ENCODE data around the gene TRAFD1.

DNA sequence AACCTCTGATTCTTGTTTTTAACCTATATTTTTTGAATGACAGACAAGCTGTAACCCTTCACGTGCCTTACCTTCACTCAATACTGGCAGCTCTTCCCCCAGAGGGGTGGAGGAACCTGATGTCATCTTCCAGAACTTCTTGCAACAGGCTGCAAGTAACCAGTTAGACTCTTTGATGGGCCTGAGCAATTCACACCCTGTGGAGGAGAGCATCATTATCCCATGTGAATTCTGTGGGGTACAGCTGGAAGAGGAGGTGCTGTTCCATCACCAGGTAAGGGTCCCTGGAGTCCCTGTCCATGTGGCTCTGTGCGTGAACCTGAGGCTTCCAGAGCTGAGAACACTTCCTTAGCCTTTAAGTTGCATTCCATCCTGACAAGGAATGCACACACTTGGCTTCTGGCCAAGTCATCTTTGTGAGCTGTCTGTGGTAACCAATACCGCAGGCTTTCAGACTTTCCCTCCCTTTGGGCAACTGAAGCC lies 22.7 kb downstream of the TRAFD1 start:
- no peak for TF ChIP-seq ZC3H10 (CRISPR knock-in tag; IDR thresholded peaks at IDR 0.05)
- TF ChIP-seq CSDC2 (CRISPR knock-in tag; IDR thresholded peaks at IDR 0.05): no peak
- no peak for TF ChIP-seq ISL1 (CRISPR knock-in tag; IDR thresholded peaks at IDR 0.05)
- TF ChIP-seq, protein P1, sequence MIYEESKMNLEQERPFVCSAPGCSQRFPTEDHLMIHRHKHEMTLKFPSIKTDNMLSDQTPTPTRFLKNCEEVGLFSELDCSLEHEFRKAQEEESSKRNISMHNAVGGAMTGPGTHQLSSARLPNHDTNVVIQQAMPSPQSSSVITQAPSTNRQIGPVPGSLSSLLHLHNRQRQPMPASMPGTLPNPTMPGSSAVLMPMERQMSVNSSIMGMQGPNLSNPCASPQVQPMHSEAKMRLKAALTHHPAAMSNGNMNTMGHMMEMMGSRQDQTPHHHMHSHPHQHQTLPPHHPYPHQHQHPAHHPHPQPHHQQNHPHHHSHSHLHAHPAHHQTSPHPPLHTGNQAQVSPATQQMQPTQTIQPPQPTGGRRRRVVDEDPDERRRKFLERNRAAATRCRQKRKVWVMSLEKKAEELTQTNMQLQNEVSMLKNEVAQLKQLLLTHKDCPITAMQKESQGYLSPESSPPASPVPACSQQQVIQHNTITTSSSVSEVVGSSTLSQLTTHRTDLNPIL (CRISPR knock-in tag; IDR thresholded peaks at IDR 0.05; ENCODE audit: low read depth): no peak
- TF ChIP-seq, protein P2, sequence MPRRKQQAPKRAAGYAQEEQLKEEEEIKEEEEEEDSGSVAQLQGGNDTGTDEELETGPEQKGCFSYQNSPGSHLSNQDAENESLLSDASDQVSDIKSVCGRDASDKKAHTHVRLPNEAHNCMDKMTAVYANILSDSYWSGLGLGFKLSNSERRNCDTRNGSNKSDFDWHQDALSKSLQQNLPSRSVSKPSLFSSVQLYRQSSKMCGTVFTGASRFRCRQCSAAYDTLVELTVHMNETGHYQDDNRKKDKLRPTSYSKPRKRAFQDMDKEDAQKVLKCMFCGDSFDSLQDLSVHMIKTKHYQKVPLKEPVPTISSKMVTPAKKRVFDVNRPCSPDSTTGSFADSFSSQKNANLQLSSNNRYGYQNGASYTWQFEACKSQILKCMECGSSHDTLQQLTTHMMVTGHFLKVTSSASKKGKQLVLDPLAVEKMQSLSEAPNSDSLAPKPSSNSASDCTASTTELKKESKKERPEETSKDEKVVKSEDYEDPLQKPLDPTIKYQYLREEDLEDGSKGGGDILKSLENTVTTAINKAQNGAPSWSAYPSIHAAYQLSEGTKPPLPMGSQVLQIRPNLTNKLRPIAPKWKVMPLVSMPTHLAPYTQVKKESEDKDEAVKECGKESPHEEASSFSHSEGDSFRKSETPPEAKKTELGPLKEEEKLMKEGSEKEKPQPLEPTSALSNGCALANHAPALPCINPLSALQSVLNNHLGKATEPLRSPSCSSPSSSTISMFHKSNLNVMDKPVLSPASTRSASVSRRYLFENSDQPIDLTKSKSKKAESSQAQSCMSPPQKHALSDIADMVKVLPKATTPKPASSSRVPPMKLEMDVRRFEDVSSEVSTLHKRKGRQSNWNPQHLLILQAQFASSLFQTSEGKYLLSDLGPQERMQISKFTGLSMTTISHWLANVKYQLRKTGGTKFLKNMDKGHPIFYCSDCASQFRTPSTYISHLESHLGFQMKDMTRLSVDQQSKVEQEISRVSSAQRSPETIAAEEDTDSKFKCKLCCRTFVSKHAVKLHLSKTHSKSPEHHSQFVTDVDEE (CRISPR knock-in tag; IDR thresholded peaks at IDR 0.05): no peak
- no peak for TF ChIP-seq ZNF8 (CRISPR knock-in tag; IDR thresholded peaks at IDR 0.05)
- no peak for TF ChIP-seq ZNF565 (CRISPR knock-in tag; conservative IDR thresholded peaks at IDR 0.05; ENCODE audit: low read depth)
- TF ChIP-seq RARB (CRISPR knock-in tag; IDR thresholded peaks at IDR 0.05): no peak
- no peak for TF ChIP-seq ZFP3 (CRISPR knock-in tag; IDR thresholded peaks at IDR 0.05)
